Colonic mucosa (tissue), 4 donors: ENCODE data around the gene DAPK1. TPM values are rescaled to one million over a fixed set of nuclear protein-coding genes. Genes with fewer than 3 reads are reported as not detected.

Experiments used
- DNase-seq: peaks from one replicate; pipeline ENCODE4 v3.0.0-alpha.2; 2020
- H3K27ac ChIP-seq: fragments of 200-600 bp; one replicate; pipeline ENCODE4 v1.8.0; 2021
- H3K27me3 ChIP-seq: fragments of 200-600 bp; one replicate; pipeline ENCODE4 v1.8.0; 2021
- H3K36me3 ChIP-seq: fragments of 200-600 bp; one replicate; pipeline ENCODE4 v1.8.0; 2021
- H3K4me1 ChIP-seq: fragments of 200-600 bp; one replicate; pipeline ENCODE4 v1.8.0; 2021; ENCODE audit warnings: mild to moderate bottlenecking
- H3K4me3 ChIP-seq: fragments of 200-600 bp; one replicate; pipeline ENCODE4 v1.8.0; 2021
- H3K9ac ChIP-seq, 2 donors: one replicate each; pipeline ENCODE4 v1.7.0; 2013; ENCODE audit warnings: control low read depth in 2 of 2, low read depth in 2 of 2, low read length in 2 of 2
- H3K9me3 ChIP-seq: fragments of 200-600 bp; one replicate; pipeline ENCODE4 v1.8.0; 2021
- intact Hi-C: fragments of 100-400 bp; cut with DNase I; formaldehyde crosslinking; loops from one replicate; pipeline ENCODE4 v1.14.1; 2022
- total RNA-seq, 2 donors: library from RNA; stranded (reverse); fragmentation: NEBNext Ultra II Directional in 1 of 2; extraction: Animal tissue kit (Norgen Biotek cat#: 25700) in 1 of 2; gene quantifications; one replicate each; pipeline ENCODE4 v1.2.1, GENCODE V29; 2021
- TF ChIP-seq, protein P1 (sequence below): fragments of 200-600 bp; IDR thresholded peaks from one replicate; pipeline ENCODE4 v1.8.0; 2022; ENCODE audit warnings: antibody characterized with exemption, mild to moderate bottlenecking
- donor health status: healthy.
- donor health status: DM: no; HTN: no; CAD: no.
- donor health status: DM: no; HTN: no; CAD: no.

DAPK1 gene
- total RNA-seq, 2 donors from 2014 or later: 7.9 to 17.5 TPM

- H3K9me3 ChIP-seq: no peaks in the 10 kb centered on the region
- no peaks in the 10 kb centered on the region for H3K36me3 ChIP-seq
- TF ChIP-seq, protein P1, sequence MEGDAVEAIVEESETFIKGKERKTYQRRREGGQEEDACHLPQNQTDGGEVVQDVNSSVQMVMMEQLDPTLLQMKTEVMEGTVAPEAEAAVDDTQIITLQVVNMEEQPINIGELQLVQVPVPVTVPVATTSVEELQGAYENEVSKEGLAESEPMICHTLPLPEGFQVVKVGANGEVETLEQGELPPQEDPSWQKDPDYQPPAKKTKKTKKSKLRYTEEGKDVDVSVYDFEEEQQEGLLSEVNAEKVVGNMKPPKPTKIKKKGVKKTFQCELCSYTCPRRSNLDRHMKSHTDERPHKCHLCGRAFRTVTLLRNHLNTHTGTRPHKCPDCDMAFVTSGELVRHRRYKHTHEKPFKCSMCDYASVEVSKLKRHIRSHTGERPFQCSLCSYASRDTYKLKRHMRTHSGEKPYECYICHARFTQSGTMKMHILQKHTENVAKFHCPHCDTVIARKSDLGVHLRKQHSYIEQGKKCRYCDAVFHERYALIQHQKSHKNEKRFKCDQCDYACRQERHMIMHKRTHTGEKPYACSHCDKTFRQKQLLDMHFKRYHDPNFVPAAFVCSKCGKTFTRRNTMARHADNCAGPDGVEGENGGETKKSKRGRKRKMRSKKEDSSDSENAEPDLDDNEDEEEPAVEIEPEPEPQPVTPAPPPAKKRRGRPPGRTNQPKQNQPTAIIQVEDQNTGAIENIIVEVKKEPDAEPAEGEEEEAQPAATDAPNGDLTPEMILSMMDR: no peak
- H3K27me3 ChIP-seq: no peaks in the 10 kb centered on the region
- no peak overlapping the region for H3K4me3 ChIP-seq
- intact Hi-C loops: no loop called here
- H3K4me1 ChIP-seq: no peaks in the 10 kb centered on the region
- no peak for DNase-seq
- H3K27ac ChIP-seq: no peak overlapping the region
- no peak overlapping the region for H3K9ac ChIP-seq
Measured at GRCh38 chr9:87647114-87647513, 149.4 kb downstream of the DAPK1 start.

GRCh38 chr9:87648606-87649005 is 150.9 kb downstream of the DAPK1 start:
- TF ChIP-seq, protein P1: no peak
- Histone ChIP-seq H3K27ac (no peak overlapping the region), H3K9me3 (no peaks in the 10 kb centered on the region), H3K36me3 (no peaks in the 10 kb centered on the region), H3K27me3 (no peaks in the 10 kb centered on the region), H3K4me1 (no peaks in the 10 kb centered on the region), H3K4me3 (no peak overlapping the region), H3K9ac (no peak overlapping the region)
- intact Hi-C loops: no loop called here
- DNase-seq: no peak

DNA sequence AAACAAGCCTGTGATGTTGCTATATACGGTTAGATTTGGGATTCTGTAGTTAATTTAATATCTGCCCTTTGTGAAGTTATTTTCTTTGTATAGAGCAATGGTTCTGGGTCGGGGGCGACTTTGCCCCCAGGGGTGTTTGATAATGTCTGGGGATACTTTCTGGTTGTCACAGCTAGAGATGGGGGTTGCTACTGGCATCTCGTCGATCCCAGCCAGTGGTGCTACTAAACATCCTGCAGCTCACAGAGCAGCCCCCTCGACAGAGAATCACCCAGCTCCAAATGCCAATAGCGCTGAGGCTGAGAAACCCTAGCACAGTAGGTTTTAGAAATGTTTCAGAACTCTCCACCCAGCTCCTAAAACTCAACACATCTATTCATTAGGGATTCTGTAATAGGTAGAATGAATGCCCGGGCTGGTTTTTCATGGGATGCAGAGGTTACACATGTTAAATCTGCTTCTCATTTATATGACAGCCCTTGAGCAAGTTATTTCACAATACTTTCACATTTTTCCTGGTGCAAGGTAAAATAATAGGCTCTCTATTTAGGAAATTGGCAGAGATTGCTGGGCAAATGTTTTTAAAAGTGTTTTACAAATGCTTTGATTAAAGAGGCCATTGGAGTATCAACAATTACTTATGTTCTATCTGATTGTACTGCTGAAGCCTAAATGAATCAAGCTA is 153.1 kb downstream of the DAPK1 start:
- TF ChIP-seq, protein P1: no peak
- DNase-seq: no peak

DNA sequence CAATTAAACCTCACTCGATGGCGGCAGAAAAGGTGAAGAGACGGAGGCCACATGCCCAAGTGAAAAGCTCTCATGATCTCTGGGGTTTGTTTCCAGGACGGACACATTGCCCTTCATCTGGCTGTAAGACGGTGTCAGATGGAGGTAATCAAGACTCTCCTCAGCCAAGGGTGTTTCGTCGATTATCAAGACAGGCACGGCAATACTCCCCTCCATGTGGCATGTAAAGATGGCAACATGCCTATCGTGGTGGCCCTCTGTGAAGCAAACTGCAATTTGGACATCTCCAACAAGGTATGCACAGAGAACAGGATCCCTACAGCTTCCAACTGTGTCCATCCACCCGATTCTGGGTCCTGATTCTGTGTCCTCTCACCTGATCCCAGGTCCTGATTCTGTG is 153.8 kb downstream of the DAPK1 start:
- Histone ChIP-seq H3K36me3 (no peaks in the 10 kb centered on the region), H3K27ac (no peak overlapping the region), H3K4me3 (no peak overlapping the region), H3K9me3 (no peaks in the 10 kb centered on the region), H3K27me3 (no peaks in the 10 kb centered on the region), H3K4me1 (no peaks in the 10 kb centered on the region), H3K9ac (no peak overlapping the region)
- no peak for DNase-seq
- TF ChIP-seq, protein P1: no peak
- intact Hi-C loops: no loop called here

More for the DNA sequence above, 153.1 kb downstream of the DAPK1 start:
- Histone ChIP-seq H3K9me3 (no peaks in the 10 kb centered on the region), H3K36me3 (no peaks in the 10 kb centered on the region), H3K9ac (no peak overlapping the region), H3K27me3 (no peaks in the 10 kb centered on the region), H3K4me1 (no peaks in the 10 kb centered on the region), H3K4me3 (no peak overlapping the region), H3K27ac (no peak overlapping the region)
- intact Hi-C loops: no loop called here

GRCh38 chr9:87653941-87654340 is 156.3 kb downstream of the DAPK1 start:
- TF ChIP-seq, protein P1: no peak
- Histone ChIP-seq H3K27me3 (no peaks in the 10 kb centered on the region), H3K4me3 (no peak overlapping the region), H3K9me3 (no peaks in the 10 kb centered on the region), H3K27ac (no peak overlapping the region), H3K9ac (no peak overlapping the region), H3K36me3 (no peaks in the 10 kb centered on the region), H3K4me1 (no peaks in the 10 kb centered on the region)
- intact Hi-C loops: no loop called here
- DNase-seq: no peak
